ENCODE measurements around the gene PI4KA. TPM values are rescaled to one million over a fixed set of nuclear protein-coding genes. Genes with fewer than 3 reads are reported as not detected.

PI4KA gene
- total RNA-seq, 2 donors from 2014 or later, result 85.4 to 112 TPM

GRCh38 chr22:20811971-20812660 is 46.5 kb downstream of the PI4KA start:
- ATAC-seq (ENCODE audit: insufficient number of reproducible peaks, low FRiP score, low read depth) (no peak), DNase-seq (ENCODE audit: low spot score) (no peak)
- TF ChIP-seq, protein P1, sequence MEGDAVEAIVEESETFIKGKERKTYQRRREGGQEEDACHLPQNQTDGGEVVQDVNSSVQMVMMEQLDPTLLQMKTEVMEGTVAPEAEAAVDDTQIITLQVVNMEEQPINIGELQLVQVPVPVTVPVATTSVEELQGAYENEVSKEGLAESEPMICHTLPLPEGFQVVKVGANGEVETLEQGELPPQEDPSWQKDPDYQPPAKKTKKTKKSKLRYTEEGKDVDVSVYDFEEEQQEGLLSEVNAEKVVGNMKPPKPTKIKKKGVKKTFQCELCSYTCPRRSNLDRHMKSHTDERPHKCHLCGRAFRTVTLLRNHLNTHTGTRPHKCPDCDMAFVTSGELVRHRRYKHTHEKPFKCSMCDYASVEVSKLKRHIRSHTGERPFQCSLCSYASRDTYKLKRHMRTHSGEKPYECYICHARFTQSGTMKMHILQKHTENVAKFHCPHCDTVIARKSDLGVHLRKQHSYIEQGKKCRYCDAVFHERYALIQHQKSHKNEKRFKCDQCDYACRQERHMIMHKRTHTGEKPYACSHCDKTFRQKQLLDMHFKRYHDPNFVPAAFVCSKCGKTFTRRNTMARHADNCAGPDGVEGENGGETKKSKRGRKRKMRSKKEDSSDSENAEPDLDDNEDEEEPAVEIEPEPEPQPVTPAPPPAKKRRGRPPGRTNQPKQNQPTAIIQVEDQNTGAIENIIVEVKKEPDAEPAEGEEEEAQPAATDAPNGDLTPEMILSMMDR (IDR thresholded peaks at IDR 0.05), result no peak
- no peaks in the 10 kb centered on the region for H3K9me3 ChIP-seq
- H3K27ac ChIP-seq, result no peak overlapping the region
- H3K27me3 ChIP-seq (replicated peaks; ENCODE audit: insufficient read depth), result no peaks in the 10 kb centered on the region
- H3K36me3 ChIP-seq, result peaks cover 44% of the 10 kb centered on the region
- H3K4me3 ChIP-seq, result no peak overlapping the region
- H3K4me1 ChIP-seq (ENCODE audit: control insufficient read depth in 1 of 2, low read depth in 2 of 2), result no peaks in the 10 kb centered on the region

DNA sequence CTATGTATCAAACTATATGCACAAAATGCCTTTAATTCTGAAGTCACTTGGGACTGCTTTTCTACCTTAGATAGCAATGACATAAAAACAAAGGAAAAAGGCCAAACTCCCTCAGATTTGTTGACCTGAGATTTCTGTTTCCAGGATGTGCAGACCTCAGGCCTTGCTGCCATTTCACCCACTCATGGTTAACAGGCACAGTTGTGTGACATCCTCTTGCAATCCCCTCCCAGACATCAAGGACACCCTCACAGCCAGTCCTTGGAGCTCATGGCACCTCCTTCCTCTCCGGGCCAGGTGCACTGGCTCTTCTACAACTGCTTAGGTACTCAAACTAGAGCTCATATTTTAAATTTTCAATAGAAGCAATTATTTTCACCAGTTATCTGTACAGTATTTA is 47.4 kb downstream of the PI4KA start:
- H3K27ac ChIP-seq, result no peak overlapping the region
- H3K4me3 ChIP-seq, result no peak overlapping the region
- H3K36me3 ChIP-seq, result peaks cover 44% of the 10 kb centered on the region
- no peaks in the 10 kb centered on the region for H3K27me3 ChIP-seq (replicated peaks; ENCODE audit: insufficient read depth)
- H3K4me1 ChIP-seq (ENCODE audit: control insufficient read depth in 1 of 2, low read depth in 2 of 2), result no peaks in the 10 kb centered on the region
- no peaks in the 10 kb centered on the region for H3K9me3 ChIP-seq
- DNase-seq (ENCODE audit: low spot score), result no peak
- ATAC-seq (ENCODE audit: insufficient number of reproducible peaks, low FRiP score, low read depth), result no peak
- TF ChIP-seq, protein P1 (IDR thresholded peaks at IDR 0.05), result no peak

DNA sequence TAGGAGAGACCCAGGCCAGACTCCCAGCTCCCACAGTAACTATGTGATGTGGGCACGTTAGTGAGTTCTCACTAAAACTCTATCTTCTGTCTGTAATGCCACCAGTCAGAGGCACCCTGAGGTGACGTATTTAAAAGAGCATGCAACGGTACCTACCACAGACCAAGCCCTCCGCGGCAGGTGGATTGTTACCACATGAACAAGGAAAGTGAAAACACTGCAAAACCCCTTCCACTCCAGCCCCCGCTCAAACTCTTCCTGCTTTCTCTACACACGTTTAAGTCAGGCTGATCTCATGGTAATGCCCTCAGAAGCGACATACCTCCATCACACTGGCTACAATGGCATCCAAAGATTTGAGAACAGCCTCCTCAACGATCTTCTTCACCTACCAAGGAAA is 48.0 kb downstream of the PI4KA start:
- Histone ChIP-seq H3K9me3 (no peaks in the 10 kb centered on the region), H3K27ac (no peak overlapping the region), H3K4me3 (no peak overlapping the region), H3K36me3 (peaks cover 50% of the 10 kb centered on the region), H3K4me1 (ENCODE audit: control insufficient read depth in 1 of 2, low read depth in 2 of 2) (no peaks in the 10 kb centered on the region), H3K27me3 (replicated peaks; ENCODE audit: insufficient read depth) (no peaks in the 10 kb centered on the region)
- DNase-seq (ENCODE audit: low spot score) (no peak), ATAC-seq (ENCODE audit: insufficient number of reproducible peaks, low FRiP score, low read depth) (no peak)
- TF ChIP-seq, protein P1 (IDR thresholded peaks at IDR 0.05), result no peak

DNA sequence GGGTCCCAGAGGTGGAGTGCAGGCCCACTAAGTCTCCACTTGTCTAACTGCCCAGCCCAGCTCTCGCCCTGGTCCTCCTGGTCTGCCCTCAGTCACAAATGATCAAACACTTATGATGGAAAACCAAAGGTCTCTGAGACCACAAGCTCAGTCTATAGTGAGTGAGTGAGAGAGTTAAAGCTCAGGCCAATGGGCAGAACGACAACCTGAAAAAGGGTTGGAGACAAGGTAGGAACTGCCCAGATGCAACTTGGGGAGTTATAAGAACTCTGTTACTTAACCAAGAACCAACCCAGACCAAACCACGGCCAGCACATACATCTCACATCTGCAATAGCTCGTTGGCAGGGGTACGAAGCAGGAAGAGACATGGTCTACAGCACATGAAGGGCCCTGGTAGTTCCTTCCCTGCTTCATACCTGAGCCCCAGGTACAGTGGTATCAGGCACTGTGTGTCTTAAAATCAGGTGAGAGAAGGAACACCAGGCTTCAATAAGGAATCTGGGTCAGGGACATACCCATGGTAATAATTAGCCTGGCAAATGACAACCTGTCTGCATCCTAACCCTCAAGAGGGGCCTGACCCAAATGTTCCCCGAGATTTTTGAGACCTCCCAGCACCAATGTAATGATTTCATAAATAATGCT is 48.9 kb downstream of the PI4KA start:
- H3K4me1 ChIP-seq (ENCODE audit: control insufficient read depth in 1 of 2, low read depth in 2 of 2), result no peaks in the 10 kb centered on the region
- no peaks in the 10 kb centered on the region for H3K9me3 ChIP-seq
- TF ChIP-seq, protein P1 (IDR thresholded peaks at IDR 0.05), result no peak
- H3K27ac ChIP-seq, result no peak overlapping the region
- H3K4me3 ChIP-seq, result no peak overlapping the region
- peaks cover 55% of the 10 kb centered on the region for H3K36me3 ChIP-seq
- no peak for DNase-seq (ENCODE audit: low spot score)
- H3K27me3 ChIP-seq (replicated peaks; ENCODE audit: insufficient read depth), result no peaks in the 10 kb centered on the region
- ATAC-seq (ENCODE audit: insufficient number of reproducible peaks, low FRiP score, low read depth), result no peak

- H3K27me3 ChIP-seq (replicated peaks; ENCODE audit: insufficient read depth), result no peaks in the 10 kb centered on the region
- no peak overlapping the region for H3K27ac ChIP-seq
- peaks cover 58% of the 10 kb centered on the region for H3K36me3 ChIP-seq
- DNase-seq (ENCODE audit: low spot score) (no peak), ATAC-seq (ENCODE audit: insufficient number of reproducible peaks, low FRiP score, low read depth) (no peak)
- TF ChIP-seq, protein P1 (IDR thresholded peaks at IDR 0.05), result no peak
- H3K9me3 ChIP-seq, result no peaks in the 10 kb centered on the region
- H3K4me1 ChIP-seq (ENCODE audit: control insufficient read depth in 1 of 2, low read depth in 2 of 2), result no peaks in the 10 kb centered on the region
- no peak overlapping the region for H3K4me3 ChIP-seq
Observed at GRCh38 chr22:20808844-20809243, 49.8 kb downstream of the PI4KA start.
